GM19463 (cell line): ENCODE data around the gene AFG3L2.

ENCODE experiments used
- ATAC-seq: cut with Tn5 transposase; IDR thresholded peaks from one replicate; pipeline ENCODE4 v1.9.1; 2021; ENCODE audit warnings: mild to moderate bottlenecking, moderate library complexity; ENCODE audit not compliant: unreplicated experiment

AFG3L2 gene

GRCh38 chr18:12283256-12283655 is 93.8 kb downstream of the AFG3L2 start:
- no peak for ATAC-seq

DNA sequence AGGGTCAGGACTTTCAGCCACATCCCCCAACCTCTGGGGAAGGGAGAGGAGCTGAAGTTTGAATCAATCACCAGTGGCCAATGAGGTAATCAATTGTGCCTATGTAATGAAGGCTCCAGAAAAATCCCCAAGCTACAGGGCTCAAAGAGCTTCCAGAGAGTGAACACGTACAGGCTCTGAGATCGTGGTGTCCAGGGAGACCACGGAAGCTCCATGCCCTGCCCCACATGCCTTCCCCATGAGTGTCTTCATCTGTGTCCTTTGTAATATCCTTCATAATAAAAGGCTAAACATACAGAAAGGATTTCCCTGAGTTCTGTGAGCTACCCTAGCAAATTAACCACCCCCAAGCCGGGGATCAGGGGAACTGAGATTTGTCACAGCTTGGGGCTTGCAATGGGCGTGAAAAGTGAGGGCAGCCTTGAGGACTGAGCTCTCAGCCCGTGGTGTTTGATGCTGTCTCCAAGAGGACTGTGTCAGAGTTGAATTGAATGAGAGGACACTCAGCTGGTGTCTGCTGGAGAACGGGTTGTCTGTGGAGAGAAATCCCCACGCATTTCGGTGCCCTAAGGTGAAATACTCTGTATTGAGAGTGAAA is 94.5 kb downstream of the AFG3L2 start:
- ATAC-seq: no peak

GRCh38 chr18:12281861-12282260 is 95.2 kb downstream of the AFG3L2 start:
- no peak for ATAC-seq

GRCh38 chr18:12279781-12280531 is 97.1 kb downstream of the AFG3L2 start:
- no peak for ATAC-seq
